ENCODE data around the gene MAP2K3.

The MAP2K3 gene

DNA sequence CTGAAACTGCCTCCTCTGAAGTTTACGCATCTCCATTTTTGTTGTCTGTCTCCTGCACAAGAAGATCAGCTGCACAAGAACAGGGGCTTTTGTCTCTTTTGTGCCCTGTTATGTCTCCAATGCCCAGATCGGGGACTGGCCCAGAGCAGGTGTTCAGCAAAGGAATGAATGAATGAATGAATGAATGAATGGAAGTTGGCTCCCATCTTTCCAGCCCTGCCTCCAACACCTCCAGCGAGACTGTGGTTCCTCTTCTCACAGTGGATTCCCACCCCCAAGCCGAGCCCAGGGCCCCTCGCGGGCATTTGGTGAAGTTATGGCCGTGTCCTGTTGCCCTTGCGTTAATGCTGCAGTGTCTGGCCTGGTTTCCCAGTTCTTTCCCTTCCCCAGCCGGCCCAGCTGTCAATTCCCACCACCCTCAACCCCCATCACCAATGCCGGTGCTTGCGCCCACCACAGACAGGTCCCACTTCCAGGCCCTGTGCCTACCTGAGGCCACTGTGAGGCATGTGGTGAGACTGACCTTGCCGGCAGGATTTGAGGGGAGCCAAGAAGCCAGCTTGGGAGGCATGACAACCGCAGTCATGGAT, 70.4 kb downstream of the MAP2K3 start:
- no peak for DNase-seq
- in situ Hi-C loops (cut with HindIII; ENCODE audit: low pct_ligation_motif_present, low pct_unique_long_range_greater_than_20kb, low sequenced_read_pairs), result no loop called here

DNA sequence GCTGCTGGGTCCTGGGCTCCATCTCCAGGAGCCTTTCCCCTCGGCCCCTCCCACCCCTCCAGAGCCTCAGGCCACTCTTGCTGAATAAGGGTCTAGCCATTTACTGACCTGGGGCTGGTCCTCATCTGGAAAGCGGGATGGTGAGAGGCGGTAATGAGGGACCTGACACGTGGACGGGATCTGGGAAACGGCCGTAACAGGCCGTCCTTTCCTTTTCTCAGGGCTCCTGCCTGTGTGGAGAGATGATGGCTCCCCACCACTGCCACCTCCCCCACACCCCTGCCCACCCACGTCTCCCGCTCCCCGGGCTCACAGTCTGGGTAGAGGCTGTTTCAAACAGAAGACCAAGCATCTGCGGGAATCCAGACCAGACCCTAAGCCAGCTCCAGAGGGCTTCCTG, 71.1 kb downstream of the MAP2K3 start:
- in situ Hi-C loops (cut with HindIII; ENCODE audit: low pct_ligation_motif_present, low pct_unique_long_range_greater_than_20kb, low sequenced_read_pairs), result no loop called here
- no peak for DNase-seq

DNA sequence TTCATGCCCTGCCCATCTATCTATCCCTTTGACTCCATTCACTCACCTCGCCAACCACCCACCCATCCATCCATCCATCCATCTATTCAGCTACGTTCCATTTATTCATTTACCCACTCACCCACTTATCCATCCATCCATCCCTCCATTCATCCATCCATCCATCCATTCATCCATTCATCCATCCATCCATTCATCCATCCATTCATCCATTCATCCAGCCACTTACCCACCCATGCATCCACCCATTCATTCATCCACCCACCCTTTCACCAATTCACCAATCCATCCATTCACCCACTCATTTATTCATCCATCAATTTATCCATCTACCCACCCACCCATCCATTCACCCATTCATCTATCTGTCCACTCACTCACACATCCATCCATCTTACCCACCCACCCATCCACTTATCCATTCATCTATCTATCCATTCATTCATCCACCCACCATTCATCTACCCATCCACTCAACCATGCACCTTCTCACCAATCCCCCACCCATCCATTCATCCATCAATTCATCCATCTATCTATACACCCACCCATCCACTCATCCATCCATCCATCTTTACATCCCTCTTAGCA, 72.1 kb downstream of the MAP2K3 start:
- in situ Hi-C loops (cut with HindIII; ENCODE audit: low pct_ligation_motif_present, low pct_unique_long_range_greater_than_20kb, low sequenced_read_pairs), result no loop called here
- DNase-seq, result no peak

DNA sequence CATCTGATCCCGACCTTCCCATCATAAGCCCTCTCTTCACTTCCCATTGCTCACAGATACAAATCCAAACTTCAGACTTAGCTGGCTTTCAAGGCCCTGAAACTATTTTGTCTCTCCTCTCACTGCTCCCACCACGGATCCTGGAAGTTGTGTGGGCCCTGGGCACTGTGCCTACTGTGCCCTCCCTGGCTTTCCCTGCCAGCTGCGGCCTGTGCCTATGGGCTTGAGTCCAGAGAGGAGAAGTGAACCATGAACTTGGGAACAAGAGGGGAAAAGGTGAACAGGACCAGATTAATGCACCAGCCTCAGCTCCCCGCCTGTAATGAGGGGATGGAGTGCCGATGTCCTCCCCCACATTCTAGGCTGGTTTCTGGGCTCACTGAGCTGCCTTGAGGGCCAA, 72.8 kb downstream of the MAP2K3 start:
- no peak for DNase-seq
- in situ Hi-C loops (cut with HindIII; ENCODE audit: low pct_ligation_motif_present, low pct_unique_long_range_greater_than_20kb, low sequenced_read_pairs), result no loop called here

DNA sequence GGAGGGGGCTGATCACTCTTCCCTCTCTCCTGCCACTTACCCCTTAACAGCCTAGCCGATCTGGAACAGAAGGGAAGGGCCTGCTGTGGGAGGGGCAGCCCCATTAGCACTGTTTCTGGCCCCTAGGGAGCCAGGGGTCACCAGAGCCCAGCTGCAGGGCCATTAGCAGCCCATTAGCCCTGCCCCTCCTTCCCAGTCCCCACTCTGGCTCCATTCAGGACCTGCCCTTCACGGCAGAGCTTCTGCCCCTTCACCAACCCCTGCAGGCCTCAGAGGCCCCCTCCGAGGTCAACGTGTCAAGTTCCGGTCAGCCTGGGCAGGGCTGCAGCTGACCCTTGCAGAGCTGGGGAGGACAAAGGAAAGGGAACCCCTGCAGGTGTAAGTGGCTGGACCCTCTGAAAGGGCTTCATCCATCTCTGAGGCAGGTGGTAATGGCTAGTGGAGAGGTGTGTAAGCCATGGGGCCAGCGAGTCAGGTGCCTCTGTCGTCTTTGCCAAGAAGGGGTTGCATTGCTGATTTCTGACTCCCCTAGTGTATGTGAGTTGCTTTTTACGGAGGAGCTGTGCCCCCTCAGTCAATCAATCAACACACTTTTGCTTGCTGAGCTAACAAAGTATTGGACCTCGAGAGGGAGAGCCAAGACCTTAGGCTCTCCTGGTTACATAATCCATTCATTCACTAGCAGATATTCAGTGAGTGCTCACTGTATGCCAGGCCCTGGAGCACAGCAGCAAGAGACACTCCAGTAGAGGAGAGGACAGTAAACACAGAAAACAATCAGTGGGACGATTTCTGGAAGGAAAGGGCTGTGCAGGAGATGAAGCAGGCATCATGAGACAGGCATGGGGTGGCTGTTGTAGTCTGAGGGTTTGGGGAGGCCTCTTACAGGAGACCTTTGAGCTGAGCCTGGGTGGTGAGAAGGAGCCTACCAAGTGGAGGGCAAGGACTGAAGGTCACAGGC, 73.5 kb downstream of the MAP2K3 start:
- in situ Hi-C loops (cut with HindIII; ENCODE audit: low pct_ligation_motif_present, low pct_unique_long_range_greater_than_20kb, low sequenced_read_pairs), result no loop called here
- DNase-seq, result no peak

DNA sequence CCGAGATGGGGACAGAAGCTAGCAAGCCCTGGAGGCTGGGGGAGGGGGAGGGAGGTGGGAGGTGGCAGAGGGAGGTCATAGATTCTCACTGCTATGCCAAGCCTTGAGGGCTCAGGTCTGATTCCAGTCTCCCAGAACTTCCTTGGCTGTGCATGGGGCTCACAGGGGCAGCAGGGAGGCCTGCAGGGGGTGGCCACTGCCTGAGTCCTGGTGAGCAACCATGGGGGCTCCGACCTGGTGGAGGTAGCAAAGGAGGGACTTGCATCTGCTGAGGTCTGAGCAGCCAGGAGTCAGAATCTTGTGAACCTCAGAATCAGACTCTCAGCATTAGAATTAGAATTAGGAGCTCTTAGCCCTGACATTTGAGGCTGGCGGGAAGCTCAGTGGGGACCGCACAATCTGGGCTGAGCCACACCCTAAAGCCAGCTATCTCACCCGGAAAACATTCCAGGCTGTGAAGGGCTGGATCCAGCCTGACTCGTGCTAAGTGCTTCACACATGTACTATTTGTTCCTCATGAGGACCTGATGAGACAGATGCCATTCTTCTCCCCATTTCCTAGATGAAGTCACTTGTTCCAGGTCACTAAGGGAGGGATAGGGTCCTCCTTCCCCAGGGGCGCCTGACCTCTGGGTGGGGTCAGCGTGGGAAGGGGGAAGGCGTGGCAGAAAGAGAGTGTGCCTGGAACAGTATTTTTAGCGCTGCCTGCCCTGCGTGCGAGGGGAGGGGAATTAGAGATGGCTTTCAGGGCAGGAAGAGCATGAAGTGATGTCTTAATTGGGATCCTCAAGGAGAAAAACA, 74.4 kb downstream of the MAP2K3 start:
- in situ Hi-C loops (cut with HindIII; ENCODE audit: low pct_ligation_motif_present, low pct_unique_long_range_greater_than_20kb, low sequenced_read_pairs), result no loop called here
- no peak for DNase-seq

DNA sequence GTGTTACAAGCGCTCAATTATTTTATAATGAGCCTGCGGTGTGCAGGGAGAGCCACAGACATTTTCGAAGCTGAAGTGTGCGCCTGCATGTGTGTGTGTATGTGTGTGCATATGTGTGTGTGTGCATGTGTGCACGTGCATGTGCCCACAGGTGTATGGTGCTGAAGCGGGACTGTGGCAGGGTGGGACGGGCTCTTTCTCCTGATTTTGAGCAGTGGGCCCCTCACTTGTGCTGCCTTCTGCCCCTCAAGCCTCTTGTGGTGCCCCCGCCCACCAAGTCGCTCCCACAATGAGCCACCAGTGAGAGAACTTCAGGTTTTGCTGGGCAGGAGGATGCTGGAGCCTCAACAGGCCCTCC, 75.0 kb downstream of the MAP2K3 start:
- no peak for DNase-seq
- in situ Hi-C loops (cut with HindIII; ENCODE audit: low pct_ligation_motif_present, low pct_unique_long_range_greater_than_20kb, low sequenced_read_pairs), result no loop called here

DNA sequence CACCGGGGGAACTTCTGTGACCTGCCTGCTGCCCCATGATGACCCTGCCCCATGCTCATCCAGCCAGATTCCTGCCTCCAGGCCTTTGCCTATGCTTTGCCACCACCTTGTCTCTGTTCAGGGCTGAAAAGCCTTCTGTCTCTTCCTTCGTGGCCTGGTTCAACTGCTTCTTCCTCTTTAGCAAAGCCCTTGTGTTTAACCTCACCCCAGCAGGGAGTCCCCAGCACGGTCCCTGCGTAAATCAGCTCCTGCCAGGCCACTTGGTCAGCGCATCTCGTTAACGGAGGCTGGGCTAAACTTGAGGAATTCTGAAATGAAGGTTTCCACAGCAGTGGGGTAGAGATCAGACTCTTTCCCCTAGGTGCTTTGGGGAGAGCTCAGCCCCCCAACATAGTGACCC, 75.5 kb downstream of the MAP2K3 start:
- in situ Hi-C loops (cut with HindIII; ENCODE audit: low pct_ligation_motif_present, low pct_unique_long_range_greater_than_20kb, low sequenced_read_pairs), result no loop called here
- no peak for DNase-seq

DNA sequence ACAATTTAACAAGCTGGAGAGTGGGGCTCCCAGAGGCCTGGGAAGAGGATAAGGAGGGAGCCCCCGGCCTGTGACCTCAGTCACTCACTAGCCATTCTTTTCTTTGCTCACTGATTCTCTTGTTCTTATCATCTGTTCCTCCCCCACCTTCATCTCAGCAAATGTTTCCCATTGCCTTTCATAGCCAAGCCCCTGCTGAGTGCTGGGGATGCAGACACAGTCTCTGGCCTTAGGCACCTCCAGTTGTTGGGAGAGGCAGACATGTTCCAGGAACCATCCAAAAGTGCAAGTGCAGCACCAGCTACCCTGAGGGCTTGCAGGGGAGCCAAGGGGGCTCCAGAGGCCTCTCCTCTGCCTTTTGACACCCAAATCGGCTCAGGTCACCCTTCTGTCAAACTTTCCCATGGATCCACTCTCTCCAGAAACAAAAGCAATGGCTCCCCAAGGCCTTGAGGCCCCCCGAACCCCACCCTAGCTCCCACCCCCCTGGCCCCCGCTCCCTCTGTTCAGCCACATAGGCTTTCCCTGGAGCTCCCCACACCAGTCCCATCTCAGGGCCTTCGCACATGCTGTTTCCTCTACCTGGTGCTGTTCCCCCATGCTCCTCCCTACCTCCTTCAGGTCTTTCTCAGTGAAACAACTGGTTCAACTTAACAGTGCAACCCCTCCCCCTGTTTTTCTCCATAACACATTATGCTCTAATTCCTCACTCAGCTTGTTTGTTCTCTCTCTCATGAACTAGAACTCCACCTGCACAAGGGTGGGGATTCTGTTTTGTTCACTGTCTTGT, 76.7 kb downstream of the MAP2K3 start:
- in situ Hi-C loops (cut with HindIII; ENCODE audit: low pct_ligation_motif_present, low pct_unique_long_range_greater_than_20kb, low sequenced_read_pairs), result no loop called here
- no peak for DNase-seq

DNA sequence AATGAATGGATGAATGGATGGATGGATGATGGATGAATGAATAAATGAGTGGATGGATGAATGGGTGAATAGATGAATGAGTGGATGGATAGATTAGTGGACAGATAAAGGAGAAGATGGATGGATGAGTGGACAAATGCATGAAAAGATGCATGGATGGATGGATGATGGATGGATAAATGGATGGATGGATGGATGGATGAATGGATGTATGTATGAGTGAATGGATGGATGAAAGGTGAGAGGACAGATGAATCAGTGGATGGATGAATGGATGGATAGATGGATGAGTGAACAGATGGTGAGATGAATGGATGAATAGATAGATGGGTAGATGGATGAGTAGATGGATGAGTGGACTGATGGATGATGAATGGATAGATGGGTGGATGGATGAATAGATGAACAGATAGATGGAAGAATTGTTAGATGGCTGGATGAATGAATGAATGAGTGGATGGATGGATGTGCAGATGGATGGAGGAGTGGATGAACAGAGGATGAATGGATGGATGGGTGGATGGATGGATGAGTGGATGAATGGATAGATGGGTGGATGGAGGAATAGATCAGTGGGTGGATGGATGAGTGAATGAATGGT, 77.9 kb downstream of the MAP2K3 start:
- no peak for DNase-seq
- in situ Hi-C loops (cut with HindIII; ENCODE audit: low pct_ligation_motif_present, low pct_unique_long_range_greater_than_20kb, low sequenced_read_pairs), result no loop called here

DNA sequence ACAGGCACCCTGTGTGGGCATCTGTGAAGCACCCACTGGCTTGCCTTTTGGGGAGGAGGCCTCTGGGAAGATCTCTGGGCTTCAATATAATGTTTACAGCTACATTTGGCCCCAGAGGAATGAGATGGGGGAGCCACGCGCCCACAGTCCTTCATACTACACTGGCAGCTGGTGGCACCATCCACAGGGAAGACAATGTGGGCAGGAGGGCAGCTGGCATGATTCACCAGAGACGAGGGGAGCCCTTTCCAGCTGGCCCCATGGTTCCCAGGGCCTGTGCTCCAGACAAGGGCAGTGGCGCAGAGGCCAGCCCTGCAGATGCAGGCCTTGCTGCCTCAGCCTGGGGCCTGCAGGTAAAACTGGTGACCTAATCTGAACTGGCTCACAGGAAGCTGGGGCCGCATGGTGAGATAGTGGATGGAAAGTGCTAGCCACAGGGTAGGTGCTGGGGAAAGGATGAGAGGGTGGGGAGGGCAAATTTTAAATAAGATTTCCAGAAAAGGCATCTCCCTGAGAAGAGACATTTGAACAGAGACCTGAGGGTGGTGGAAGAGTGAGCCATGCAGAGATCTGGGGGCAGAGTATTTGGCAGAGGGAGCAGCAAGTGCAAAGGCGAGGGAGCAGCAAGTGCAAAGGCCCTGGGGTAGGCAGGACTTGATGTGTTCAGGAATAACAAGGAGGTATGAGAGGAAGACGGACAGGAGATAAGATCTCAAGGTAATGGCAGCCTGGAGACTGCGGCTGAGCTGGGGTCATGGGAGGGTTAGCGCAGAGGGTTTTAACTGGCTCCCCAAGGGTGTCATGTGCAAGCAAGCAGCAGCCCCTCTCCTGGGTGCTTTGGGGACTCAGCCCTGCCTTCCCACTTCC, 79.5 kb downstream of the MAP2K3 start:
- in situ Hi-C loops (cut with HindIII; ENCODE audit: low pct_ligation_motif_present, low pct_unique_long_range_greater_than_20kb, low sequenced_read_pairs), result no loop called here
- no peak for DNase-seq
